CD14-positive monocyte (primary cell): ENCODE data around the gene HEBP2. TPM values are rescaled to one million over a fixed set of nuclear protein-coding genes. Genes with fewer than 3 reads are reported as not detected.

Experiments used
- DNase-seq, 3 donors: peaks; one replicate each; pipeline ENCODE4 v3.0.0-alpha.2; 2011 to 2022
- H2AFZ ChIP-seq: 2 replicates; pipeline ENCODE4 v1.6.0; 2012; ENCODE audit warnings: mild to moderate bottlenecking, low read depth, low read length, inconsistent platforms; ENCODE audit not compliant: insufficient read depth, poor library complexity, severe bottlenecking
- H3K27ac ChIP-seq, 2 donors: 1 replicate in 1 of 2; 2 replicates in 1 of 2; pipeline ENCODE4 v1.5.1; 2012 to 2013; ENCODE audit warnings: low read length in 2 of 2, control low read depth in 1 of 2, inconsistent platforms in 1 of 2, low read depth in 1 of 2, mild to moderate bottlenecking in 1 of 2
- H3K27me3 ChIP-seq, 2 donors: one replicate each; pipeline versions ENCODE4 v1.6.0 to v1.6.1; 2011 to 2013; ENCODE audit warnings: low read length in 2 of 2; ENCODE audit not compliant: control insufficient read depth in 2 of 2, insufficient read depth in 2 of 2
- H3K36me3 ChIP-seq, 2 donors: replicated peaks in 1 of 2; 1 replicate in 1 of 2; 2 replicates in 1 of 2; pipeline versions ENCODE4 v1.5.1 to v1.6.1; 2012 to 2013; ENCODE audit warnings: low read length in 2 of 2, control low read depth in 1 of 2, inconsistent platforms in 1 of 2, mild to moderate bottlenecking in 1 of 2; ENCODE audit not compliant: insufficient read depth in 2 of 2, control insufficient read depth in 1 of 2
- H3K4me1 ChIP-seq, 2 donors: 1 replicate in 1 of 2; 2 replicates in 1 of 2; pipeline versions ENCODE4 v1.5.1 to v1.6.1; 2012 to 2013; ENCODE audit warnings: low read length in 2 of 2, control low read depth in 1 of 2, inconsistent platforms in 1 of 2, mild to moderate bottlenecking in 1 of 2, moderate library complexity in 1 of 2; ENCODE audit not compliant: insufficient read depth in 2 of 2, control insufficient read depth in 1 of 2
- H3K4me2 ChIP-seq: replicated peaks from 2 replicates; pipeline ENCODE3; 2012; ENCODE audit warnings: low read length, moderate library complexity, mild to moderate bottlenecking; ENCODE audit not compliant: poor library complexity, severe bottlenecking; ENCODE audit errors: extremely low read depth
- H3K4me3 ChIP-seq, 3 experiments: fragments of 200-600 bp in 1 of 3; sonication (generic) in 1 of 3; replicated peaks in 1 of 3; 1 replicate in 2 of 3; 2 replicates in 1 of 3; pipeline ENCODE4 v1.5.1; 2011 to 2013; ENCODE audit warnings: low read length in 3 of 3, mild to moderate bottlenecking in 3 of 3, control low read depth in 2 of 3, low read depth in 2 of 3, inconsistent platforms in 1 of 3, moderate library complexity in 1 of 3
- H3K79me2 ChIP-seq: 2 replicates; pipeline ENCODE4 v1.6.0; 2012; ENCODE audit warnings: mild to moderate bottlenecking, control low read depth, inconsistent platforms, low read length, moderate library complexity; ENCODE audit not compliant: insufficient read depth
- H3K9ac ChIP-seq: 2 replicates; pipeline ENCODE4 v1.6.0; 2017; ENCODE audit warnings: low read length, mild to moderate bottlenecking; ENCODE audit not compliant: insufficient read depth, poor library complexity, severe bottlenecking
- H3K9me3 ChIP-seq, 2 donors: replicated peaks in 1 of 2; 1 replicate in 1 of 2; 2 replicates in 1 of 2; pipeline versions ENCODE4 v1.5.1 to v1.6.1; 2012 to 2013; ENCODE audit warnings: low read length in 2 of 2, control low read depth in 1 of 2; ENCODE audit not compliant: control insufficient read depth in 1 of 2, insufficient read depth in 1 of 2
- H4K20me1 ChIP-seq: 2 replicates; pipeline ENCODE4 v1.6.0; 2012; ENCODE audit warnings: mild to moderate bottlenecking, low read length, control low read depth, moderate library complexity; ENCODE audit not compliant: insufficient read depth
- H3K27ac Mint-ChIP-seq, 7 donors: one replicate each; pipeline ENCODE4 v1.8.0; 2020; ENCODE audit warnings: mild to moderate bottlenecking in 7 of 7, mixed read lengths in 7 of 7, moderate library complexity in 6 of 7, inconsistent platforms in 2 of 7
- H3K27me3 Mint-ChIP-seq, 3 donors: one replicate each; pipeline ENCODE4 v1.8.0; 2021 to 2022; ENCODE audit warnings: low read depth in 3 of 3, mild to moderate bottlenecking in 3 of 3, mixed read lengths in 3 of 3, moderate library complexity in 3 of 3, inconsistent platforms in 1 of 3
- H3K36me3 Mint-ChIP-seq, 2 donors: one replicate each; pipeline ENCODE4 v1.8.0; 2020; ENCODE audit warnings: mixed read lengths in 2 of 2, inconsistent platforms in 1 of 2, mild to moderate bottlenecking in 1 of 2
- H3K4me1 Mint-ChIP-seq: one replicate; pipeline ENCODE4 v1.8.0; 2020; ENCODE audit warnings: mild to moderate bottlenecking, mixed read lengths
- H3K4me3 Mint-ChIP-seq, 2 donors: one replicate each; pipeline ENCODE4 v1.8.0; 2020; ENCODE audit warnings: mild to moderate bottlenecking in 2 of 2, mixed read lengths in 2 of 2, moderate library complexity in 1 of 2
- H3K9me3 Mint-ChIP-seq, 7 donors: one replicate each; pipeline ENCODE4 v1.8.0; 2020 to 2022; ENCODE audit warnings: mixed read lengths in 7 of 7, mild to moderate bottlenecking in 6 of 7, moderate library complexity in 6 of 7, inconsistent platforms in 2 of 7
- CTCF ChIP-seq: fragments of 200-600 bp; IDR thresholded peaks from one replicate; pipeline ENCODE4 v1.8.0; 2022; ENCODE audit warnings: antibody characterized with exemption, mild to moderate bottlenecking
- whole genome bisulfite sequencing: methylation state at CpG from one replicate; pipeline ENCODE4 v1.1.5; 2013; ENCODE audit warnings: missing lambda C conversion rate; ENCODE audit not compliant: insufficient coverage; 5-methylcytosine and 5-hydroxymethylcytosine counted together
- intact Hi-C, 2 donors: fragments of 100-400 bp; cut with micrococcal nuclease; formaldehyde crosslinking; loops; one replicate each; pipeline versions ENCODE4 v1.15.0 to v1.15.1; 2023
- polyA plus RNA-seq, 3 donors: library from polyadenylated mRNA; depleted of rRNA in 1 of 3; unstranded in 2 of 3; stranded (reverse) in 1 of 3; fragments of 300-500 nt in 2 of 3; fragments of >200 nt in 1 of 3; fragmentation: Illumina TruSeq in 2 of 3; gene quantifications; 1 replicate in 2 of 3; 2 replicates in 1 of 3; pipeline ENCODE4 v1.2.3, GENCODE V29; 2012 to 2021

Gene HEBP2
- polyA plus RNA-seq, 3 donors, result 17.0 to 97.5 (median 96.8) TPM

DNA sequence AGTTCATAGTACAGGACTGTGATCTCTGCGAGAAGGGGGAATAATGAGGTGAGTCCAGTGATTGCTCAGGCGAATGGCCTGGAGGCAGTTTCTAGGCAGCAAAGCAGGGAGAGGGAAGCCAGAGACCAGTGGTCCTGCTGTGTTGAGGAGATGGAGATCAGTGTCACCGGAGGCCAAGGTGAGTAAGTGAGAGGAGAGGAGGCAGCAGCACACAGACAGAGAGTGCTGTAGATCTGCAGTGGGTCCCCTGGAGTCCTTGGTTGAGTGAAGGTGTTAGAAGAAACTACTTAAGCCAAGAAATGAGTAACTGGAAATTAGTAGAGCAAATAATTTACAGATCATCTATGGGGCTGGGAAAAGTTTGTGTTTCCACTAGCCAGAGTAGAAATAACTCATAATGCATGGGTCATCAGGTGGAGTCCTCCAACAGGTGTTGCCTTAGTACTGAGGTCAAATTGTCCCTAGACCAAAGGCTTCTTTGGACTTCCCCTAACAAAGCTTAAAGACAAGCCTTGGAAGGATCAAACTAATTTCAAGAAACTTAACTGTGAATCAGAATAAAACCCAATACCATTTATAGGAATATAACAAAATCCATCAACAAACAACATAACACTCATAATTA lies 13.6 kb downstream of the HEBP2 start:
- peaks cover 0 to 20% (median 9%) of the 10 kb centered on the region in 7 donors for H3K9me3 Mint-ChIP-seq
- Histone ChIP-seq H3K9ac (no peak overlapping the region), H4K20me1 (no peaks in the 10 kb centered on the region), H3K36me3 (peaks cover 56 to 78% of the 10 kb centered on the region in 2 donors), H3K79me2 (no peaks in the 10 kb centered on the region), H3K4me3 (no peak overlapping the region), H3K27ac (no peak overlapping the region), H3K27me3 (no peaks in the 10 kb centered on the region), H3K4me1 (peaks cover 6 to 7% of the 10 kb centered on the region in 2 donors), H3K9me3 (peaks cover 0 to 6% of the 10 kb centered on the region in 2 donors), H3K4me2 (no peak overlapping the region), H2AFZ (no peak overlapping the region)
- WGBS, result 95% methylated on average over 3 of the region's 3 CpGs
- peaks cover 77 to 90% of the 10 kb centered on the region in 2 donors for H3K36me3 Mint-ChIP-seq
- intact Hi-C loops, result loop anchor here in 1 of 2 donors (10.0 kb wide), 1 partner anchor 177 kb away; no protein-coding TSS in a partner anchor
- H3K4me1 Mint-ChIP-seq, result peaks cover 14% of the 10 kb centered on the region
- no peak overlapping the region for H3K4me3 Mint-ChIP-seq
- no peak overlapping the region for H3K27ac Mint-ChIP-seq
- DNase-seq, result no peak
- no peaks in the 10 kb centered on the region for H3K27me3 Mint-ChIP-seq
- no peak for TF ChIP-seq CTCF

GRCh38 chr6:138418118-138418742 lies 14.2 kb downstream of the HEBP2 start:
- peak overlapping the region in 2 of 7 donors; percentile 5 to 33 for H3K27ac Mint-ChIP-seq

More at GRCh38 chr6:138418118-138418742, 14.2 kb downstream of the HEBP2 start:
- H3K27ac ChIP-seq, result no peak overlapping the region
- 100% methylated on average over 2 of the region's 3 CpGs for WGBS
- H3K36me3 ChIP-seq, result peaks cover 49 to 72% of the 10 kb centered on the region in 2 donors
- no peaks in the 10 kb centered on the region for H4K20me1 ChIP-seq
- Mint-ChIP-seq H3K9me3 (peaks cover 0 to 20% (median 9%) of the 10 kb centered on the region in 7 donors), H3K4me1 (peaks cover 18% of the 10 kb centered on the region), H3K36me3 (peaks cover 71 to 84% of the 10 kb centered on the region in 2 donors), H3K4me3 (no peak overlapping the region), H3K27me3 (no peaks in the 10 kb centered on the region)
- H3K9me3 ChIP-seq, result peaks cover 0 to 6% of the 10 kb centered on the region in 2 donors
- no peak overlapping the region for H3K4me2 ChIP-seq
- H3K4me1 ChIP-seq, result peaks cover 10 to 13% of the 10 kb centered on the region in 2 donors
- no peaks in the 10 kb centered on the region for H3K79me2 ChIP-seq
- no peak for DNase-seq
- H3K4me3 ChIP-seq, result no peak overlapping the region
- H3K9ac ChIP-seq, result no peak overlapping the region
- no peaks in the 10 kb centered on the region for H3K27me3 ChIP-seq
- no peak overlapping the region for H2AFZ ChIP-seq
- intact Hi-C loops, result loop anchor here in 1 of 2 donors (10.0 kb wide), 1 partner anchor 177 kb away; no protein-coding TSS in a partner anchor
- TF ChIP-seq CTCF, result no peak
